ENCODE results near the gene UBE2G1. TPM values are rescaled to one million over a fixed set of nuclear protein-coding genes. Genes with fewer than 3 reads are reported as not detected.

UBE2G1 gene
- total and polyA plus RNA-seq, 4 donors: 8.0 to 47.5 (median 34.4) TPM

DNA sequence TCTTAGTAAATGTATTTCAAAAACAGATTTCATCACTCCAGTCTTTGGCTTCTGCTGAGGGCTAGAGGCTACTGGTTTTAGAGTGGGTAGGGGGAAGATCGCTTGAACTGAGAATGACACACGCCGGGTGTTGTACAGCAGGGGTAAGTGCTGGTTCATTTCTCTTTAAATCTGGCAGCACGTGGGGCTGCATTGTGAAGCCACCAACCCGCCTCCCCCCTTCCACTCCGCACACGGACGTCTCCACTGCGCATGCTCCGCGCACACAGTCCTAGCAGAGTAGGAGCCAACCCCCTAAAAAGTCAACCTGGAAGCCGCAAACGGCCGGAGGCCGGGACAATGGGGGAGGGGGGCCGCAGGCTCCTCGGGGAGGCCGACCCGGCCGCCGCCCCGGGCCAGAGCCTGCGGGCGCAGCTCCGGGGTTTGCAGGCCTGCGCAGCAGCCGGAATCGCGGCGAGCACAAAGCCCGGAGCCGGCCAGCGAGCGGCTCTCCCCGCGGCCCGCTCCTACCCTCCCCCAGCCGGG lies 1.3 kb downstream of the UBE2G1 start:
- no peaks in the 10 kb centered on the region for H3K27me3 ChIP-seq (ENCODE audit: control insufficient read depth in 3 of 3, insufficient read depth in 3 of 3, low read length in 2 of 3)
- TF ChIP-seq, protein P1, sequence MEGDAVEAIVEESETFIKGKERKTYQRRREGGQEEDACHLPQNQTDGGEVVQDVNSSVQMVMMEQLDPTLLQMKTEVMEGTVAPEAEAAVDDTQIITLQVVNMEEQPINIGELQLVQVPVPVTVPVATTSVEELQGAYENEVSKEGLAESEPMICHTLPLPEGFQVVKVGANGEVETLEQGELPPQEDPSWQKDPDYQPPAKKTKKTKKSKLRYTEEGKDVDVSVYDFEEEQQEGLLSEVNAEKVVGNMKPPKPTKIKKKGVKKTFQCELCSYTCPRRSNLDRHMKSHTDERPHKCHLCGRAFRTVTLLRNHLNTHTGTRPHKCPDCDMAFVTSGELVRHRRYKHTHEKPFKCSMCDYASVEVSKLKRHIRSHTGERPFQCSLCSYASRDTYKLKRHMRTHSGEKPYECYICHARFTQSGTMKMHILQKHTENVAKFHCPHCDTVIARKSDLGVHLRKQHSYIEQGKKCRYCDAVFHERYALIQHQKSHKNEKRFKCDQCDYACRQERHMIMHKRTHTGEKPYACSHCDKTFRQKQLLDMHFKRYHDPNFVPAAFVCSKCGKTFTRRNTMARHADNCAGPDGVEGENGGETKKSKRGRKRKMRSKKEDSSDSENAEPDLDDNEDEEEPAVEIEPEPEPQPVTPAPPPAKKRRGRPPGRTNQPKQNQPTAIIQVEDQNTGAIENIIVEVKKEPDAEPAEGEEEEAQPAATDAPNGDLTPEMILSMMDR (IDR thresholded peaks at IDR 0.05; ENCODE audit: control extremely low read depth, extremely low read depth): no peak
- H3K9ac ChIP-seq (ENCODE audit: insufficient read depth in 1 of 2, low read length in 2 of 2): peak overlapping the region; percentile 36 to 68
- peak overlapping the region; percentile 97 to 99 for H3K27ac ChIP-seq (ENCODE audit: low read depth in 1 of 2, low read length in 1 of 2)
- DNase-seq: peak; percentile 91 to 96 (median 95)
- peaks cover 0 to 4% (median 0%) of the 10 kb centered on the region in 4 donors for H3K36me3 ChIP-seq (ENCODE audit: control insufficient read depth in 4 of 4, insufficient read depth in 4 of 4, low read length in 4 of 4)
- H3K4me1 ChIP-seq (ENCODE audit: control insufficient read depth in 5 of 5, insufficient read depth in 5 of 5, low read length in 5 of 5): peaks cover 0 to 10% (median 4%) of the 10 kb centered on the region in 5 donors
- no peaks in the 10 kb centered on the region for H3K9me3 ChIP-seq (ENCODE audit: control insufficient read depth in 4 of 4, insufficient read depth in 3 of 4, low read length in 3 of 4)
- peak overlapping the region; percentile 94 for H3K4me3 ChIP-seq
- 0 to 1% methylated on average over 24 to 38 of the region's 38 CpGs for WGBS, 2 donors
- ATAC-seq (ENCODE audit: insufficient read depth, low FRiP score): peak; percentile 71

- Histone ChIP-seq H3K9me3 (ENCODE audit: control insufficient read depth in 4 of 4, insufficient read depth in 3 of 4, low read length in 3 of 4) (no peaks in the 10 kb centered on the region), H3K36me3 (ENCODE audit: control insufficient read depth in 4 of 4, insufficient read depth in 4 of 4, low read length in 4 of 4) (peaks cover 0 to 4% (median 0%) of the 10 kb centered on the region in 4 donors), H3K4me1 (ENCODE audit: control insufficient read depth in 5 of 5, insufficient read depth in 5 of 5, low read length in 5 of 5) (peaks cover 0 to 10% (median 4%) of the 10 kb centered on the region in 5 donors), H3K27me3 (ENCODE audit: control insufficient read depth in 3 of 3, insufficient read depth in 3 of 3, low read length in 2 of 3) (no peaks in the 10 kb centered on the region), H3K4me3 (no peak overlapping the region), H3K9ac (ENCODE audit: insufficient read depth in 1 of 2, low read length in 2 of 2) (peak overlapping the region; percentile 31 to 36), H3K27ac (ENCODE audit: low read depth in 1 of 2, low read length in 1 of 2) (peak overlapping the region; percentile 77 to 99)
- ATAC-seq (ENCODE audit: insufficient read depth, low FRiP score) (no peak), DNase-seq (no peak)
- WGBS, 2 donors: 75 to 80% methylated on average over 18 of the region's 18 CpGs
- TF ChIP-seq, protein P1 (IDR thresholded peaks at IDR 0.05; ENCODE audit: control extremely low read depth, extremely low read depth): no peak
Observed at GRCh38 chr17:4364622-4365041, 1.8 kb downstream of the UBE2G1 start.

GRCh38 chr17:4362141-4362540 lies 4.3 kb downstream of the UBE2G1 start:
- Histone ChIP-seq H3K9ac (ENCODE audit: insufficient read depth in 1 of 2, low read length in 2 of 2) (no peak overlapping the region), H3K4me3 (no peak overlapping the region), H3K36me3 (ENCODE audit: control insufficient read depth in 4 of 4, insufficient read depth in 4 of 4, low read length in 4 of 4) (peaks cover 0 to 4% (median 0%) of the 10 kb centered on the region in 4 donors), H3K9me3 (ENCODE audit: control insufficient read depth in 4 of 4, insufficient read depth in 3 of 4, low read length in 3 of 4) (no peaks in the 10 kb centered on the region), H3K4me1 (ENCODE audit: control insufficient read depth in 5 of 5, insufficient read depth in 5 of 5, low read length in 5 of 5) (peaks cover 0 to 11% (median 8%) of the 10 kb centered on the region in 5 donors), H3K27me3 (ENCODE audit: control insufficient read depth in 3 of 3, insufficient read depth in 3 of 3, low read length in 2 of 3) (no peaks in the 10 kb centered on the region), H3K27ac (ENCODE audit: low read depth in 1 of 2, low read length in 1 of 2) (no peak overlapping the region)
- TF ChIP-seq, protein P1 (IDR thresholded peaks at IDR 0.05; ENCODE audit: control extremely low read depth, extremely low read depth): no peak
- DNase-seq (peak in 2 of 3 donors; percentile 29 to 38), ATAC-seq (ENCODE audit: insufficient read depth, low FRiP score) (no peak)
- 71 to 82% methylated on average over 4 of the region's 4 CpGs for WGBS, 2 donors

All from lung (tissue), 12 donors.